ENCODE measurements around the gene SELENOH.
A peak's percentile ranks its signal among the peaks of the same experiment; 100 is the strongest.

SELENOH gene

DNA sequence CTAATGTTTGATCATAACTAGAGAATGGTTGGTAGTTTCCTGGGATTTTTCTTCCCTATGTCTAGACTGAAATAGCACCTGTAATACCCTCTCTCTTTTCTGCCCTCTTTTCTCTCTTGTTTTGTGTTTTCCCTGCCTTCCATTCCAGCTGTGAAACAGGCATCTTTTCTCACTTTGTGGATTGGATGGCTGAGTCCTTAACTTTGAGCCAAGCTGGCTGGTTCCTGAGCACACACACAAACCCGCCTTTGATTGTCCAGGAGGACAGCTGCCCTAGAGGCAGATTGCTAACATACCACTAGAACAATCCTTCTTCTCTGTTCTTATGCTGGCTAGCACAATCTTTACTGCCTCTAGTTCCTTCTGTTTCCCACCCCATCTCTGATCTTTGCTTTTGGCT is 38.0 kb downstream of the SELENOH start:
- TF ChIP-seq, protein P1, sequence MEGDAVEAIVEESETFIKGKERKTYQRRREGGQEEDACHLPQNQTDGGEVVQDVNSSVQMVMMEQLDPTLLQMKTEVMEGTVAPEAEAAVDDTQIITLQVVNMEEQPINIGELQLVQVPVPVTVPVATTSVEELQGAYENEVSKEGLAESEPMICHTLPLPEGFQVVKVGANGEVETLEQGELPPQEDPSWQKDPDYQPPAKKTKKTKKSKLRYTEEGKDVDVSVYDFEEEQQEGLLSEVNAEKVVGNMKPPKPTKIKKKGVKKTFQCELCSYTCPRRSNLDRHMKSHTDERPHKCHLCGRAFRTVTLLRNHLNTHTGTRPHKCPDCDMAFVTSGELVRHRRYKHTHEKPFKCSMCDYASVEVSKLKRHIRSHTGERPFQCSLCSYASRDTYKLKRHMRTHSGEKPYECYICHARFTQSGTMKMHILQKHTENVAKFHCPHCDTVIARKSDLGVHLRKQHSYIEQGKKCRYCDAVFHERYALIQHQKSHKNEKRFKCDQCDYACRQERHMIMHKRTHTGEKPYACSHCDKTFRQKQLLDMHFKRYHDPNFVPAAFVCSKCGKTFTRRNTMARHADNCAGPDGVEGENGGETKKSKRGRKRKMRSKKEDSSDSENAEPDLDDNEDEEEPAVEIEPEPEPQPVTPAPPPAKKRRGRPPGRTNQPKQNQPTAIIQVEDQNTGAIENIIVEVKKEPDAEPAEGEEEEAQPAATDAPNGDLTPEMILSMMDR (IDR thresholded peaks at IDR 0.05; ENCODE audit: extremely low read depth, missing control alignments): no peak
- DNase-seq (ENCODE audit: low spot score): no peak

DNA sequence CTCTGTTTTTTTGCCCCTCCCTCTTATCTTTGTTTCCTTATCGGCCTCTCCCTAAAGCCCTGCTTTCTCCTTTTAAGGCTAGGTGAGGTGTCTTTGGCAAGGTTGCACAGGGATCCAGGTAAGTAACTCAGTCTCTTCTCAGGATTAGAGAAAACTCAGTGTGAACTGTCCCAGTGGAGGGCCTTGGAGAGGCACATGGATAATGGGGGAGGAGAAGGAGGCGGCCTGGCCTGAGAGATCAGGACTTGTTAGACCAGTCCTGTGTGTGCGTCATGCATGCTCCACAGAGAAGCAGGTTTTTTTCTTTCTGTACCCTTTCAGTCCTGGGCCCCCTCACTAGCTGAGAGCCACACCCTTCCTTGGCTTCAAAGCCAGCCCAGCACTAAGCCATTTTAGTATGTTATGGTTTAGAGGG is 40.2 kb downstream of the SELENOH start:
- TF ChIP-seq, protein P1 (IDR thresholded peaks at IDR 0.05; ENCODE audit: extremely low read depth, missing control alignments): no peak
- DNase-seq (ENCODE audit: low spot score): no peak

DNA sequence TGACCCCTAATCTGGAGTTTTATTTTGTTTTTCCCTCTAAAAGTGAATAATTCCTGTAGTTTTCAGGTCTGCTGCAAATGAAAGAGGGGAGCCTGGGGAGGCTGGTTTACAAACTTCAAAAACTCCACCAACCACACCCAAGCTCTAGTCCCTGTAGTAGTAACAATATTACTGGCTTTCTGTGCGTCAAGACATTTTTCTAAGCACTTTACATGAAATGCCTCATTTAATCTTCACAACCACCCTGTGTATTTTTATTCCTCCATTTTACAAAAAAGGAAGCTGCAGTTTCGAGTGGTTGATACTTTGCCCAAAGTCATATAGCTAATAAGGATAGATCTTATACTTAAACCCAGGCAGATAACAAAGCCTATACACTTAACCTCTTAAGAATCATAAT is 43.8 kb downstream of the SELENOH start:
- no peak for DNase-seq (ENCODE audit: low spot score)
- TF ChIP-seq, protein P1 (IDR thresholded peaks at IDR 0.05; ENCODE audit: extremely low read depth, missing control alignments): no peak

DNA sequence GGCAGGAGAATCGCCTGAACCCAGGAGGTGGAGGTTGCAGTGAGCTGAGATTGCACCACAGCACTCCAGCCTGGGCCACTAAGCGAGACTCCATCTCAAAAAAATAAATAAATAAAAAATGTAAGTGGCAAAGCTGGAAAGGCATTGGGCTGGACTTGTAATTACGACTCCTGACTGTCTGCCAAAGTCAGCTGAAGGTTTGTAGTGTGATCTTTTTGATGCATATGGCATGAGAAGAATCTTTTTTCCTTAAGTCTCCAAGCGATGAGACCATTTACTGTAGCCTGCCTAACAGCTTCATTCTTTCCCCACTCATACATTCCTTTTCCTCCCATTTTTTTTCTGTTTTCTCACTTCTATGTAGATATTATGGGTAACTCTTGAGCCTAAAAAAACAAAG is 45.1 kb downstream of the SELENOH start:
- DNase-seq (ENCODE audit: low spot score): no peak
- TF ChIP-seq, protein P1 (IDR thresholded peaks at IDR 0.05; ENCODE audit: extremely low read depth, missing control alignments): no peak

- TF ChIP-seq, protein P1 (IDR thresholded peaks at IDR 0.05; ENCODE audit: extremely low read depth, missing control alignments): no peak
- DNase-seq (ENCODE audit: low spot score): no peak
These were observed 45.8 kb downstream of the SELENOH start for GRCh38 chr11:57787006-57787604.

GRCh38 chr11:57787920-57788702 is 46.8 kb downstream of the SELENOH start:
- peak; percentile 60 for DNase-seq (ENCODE audit: low spot score)
- TF ChIP-seq, protein P1 (IDR thresholded peaks at IDR 0.05; ENCODE audit: extremely low read depth, missing control alignments): no peak

DNA sequence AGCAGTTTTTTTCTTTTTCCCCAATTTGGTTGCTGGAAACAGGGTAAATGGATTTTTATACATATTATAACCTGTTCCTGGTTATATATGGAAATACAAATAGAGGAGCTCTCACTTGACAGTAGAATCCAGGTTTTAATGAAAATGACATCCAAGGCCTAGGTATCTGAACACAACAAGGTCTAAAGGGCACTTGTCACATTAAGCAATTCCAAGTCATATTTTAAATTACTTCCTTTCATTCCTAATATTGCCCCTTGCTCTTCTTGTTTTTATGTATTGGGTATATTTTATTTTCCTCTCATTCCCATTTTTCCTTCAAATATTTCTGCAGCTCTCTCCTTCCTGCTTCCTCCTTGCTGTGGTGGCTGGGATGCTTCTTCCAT is 47.4 kb downstream of the SELENOH start:
- DNase-seq (ENCODE audit: low spot score): no peak
- TF ChIP-seq, protein P1 (IDR thresholded peaks at IDR 0.05; ENCODE audit: extremely low read depth, missing control alignments): no peak

All from GM20000 (cell line).